ENCODE results near the gene TLK2.

Gene TLK2

DNA sequence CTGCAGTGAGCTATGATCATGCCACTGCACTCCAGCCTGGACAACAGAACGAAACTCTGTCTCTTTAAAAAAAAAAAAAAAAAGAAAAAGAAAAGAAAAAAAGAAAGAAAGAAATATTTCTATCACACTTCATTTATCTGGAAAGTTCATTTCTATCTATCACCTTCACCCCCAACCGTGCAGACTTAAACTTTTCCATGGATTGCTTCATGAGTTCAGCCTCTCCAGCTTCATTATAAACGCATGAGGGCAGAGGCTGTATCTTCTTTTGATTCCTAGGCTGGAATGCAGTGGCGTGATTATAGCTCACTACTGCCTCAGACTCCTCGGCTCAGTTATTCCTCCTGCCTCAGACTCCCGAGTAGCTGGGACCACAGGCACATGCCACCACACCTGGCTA, 177.0 kb downstream of the TLK2 start:
- DNase-seq (ENCODE audit: low read depth) = no peak

DNA sequence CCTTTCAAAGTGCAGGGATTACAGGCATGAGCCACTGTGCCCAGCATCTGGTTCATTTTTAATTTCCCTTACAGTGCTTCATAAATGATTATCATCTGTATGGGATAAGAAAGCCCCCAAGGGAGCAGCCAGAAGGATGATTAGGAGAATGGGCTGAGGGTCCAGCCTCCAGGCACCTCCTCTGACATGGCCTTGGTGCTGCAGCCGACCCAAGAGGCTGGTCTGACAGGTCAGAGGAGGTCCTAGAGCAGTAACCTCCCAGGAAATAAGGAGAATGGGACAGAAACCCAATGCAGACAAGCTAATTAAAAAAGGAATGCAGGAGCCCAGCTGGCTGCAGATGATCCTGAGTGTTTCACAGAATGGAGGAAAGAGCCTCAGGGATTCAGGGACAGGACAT, 177.8 kb downstream of the TLK2 start:
- DNase-seq (ENCODE audit: low read depth) = no peak

DNA sequence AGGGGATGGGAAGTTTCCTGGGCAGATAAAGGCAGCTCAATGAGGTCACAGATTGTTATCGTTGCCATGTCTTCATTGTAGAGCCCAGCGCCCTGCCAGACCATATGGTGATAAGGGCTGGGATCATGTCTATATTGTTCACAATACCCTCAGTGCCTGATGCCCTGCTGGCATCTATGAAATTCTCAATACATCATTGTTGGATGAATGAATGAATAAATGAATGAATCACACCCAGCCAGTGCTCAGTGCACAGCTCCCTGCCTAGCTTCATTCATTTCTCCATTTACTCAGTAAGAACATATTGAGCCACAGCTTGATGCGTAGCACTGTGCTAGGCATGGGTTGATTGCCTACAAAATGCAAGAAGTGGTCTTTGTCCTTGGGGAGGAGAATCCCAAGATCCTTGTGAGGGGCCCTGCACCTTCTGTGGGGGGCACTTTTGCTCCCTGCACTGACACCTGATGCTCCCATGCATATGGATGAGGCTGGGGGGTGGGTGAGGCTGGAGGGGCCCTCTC, 178.6 kb downstream of the TLK2 start:
- DNase-seq (ENCODE audit: low read depth) = no peak

DNA sequence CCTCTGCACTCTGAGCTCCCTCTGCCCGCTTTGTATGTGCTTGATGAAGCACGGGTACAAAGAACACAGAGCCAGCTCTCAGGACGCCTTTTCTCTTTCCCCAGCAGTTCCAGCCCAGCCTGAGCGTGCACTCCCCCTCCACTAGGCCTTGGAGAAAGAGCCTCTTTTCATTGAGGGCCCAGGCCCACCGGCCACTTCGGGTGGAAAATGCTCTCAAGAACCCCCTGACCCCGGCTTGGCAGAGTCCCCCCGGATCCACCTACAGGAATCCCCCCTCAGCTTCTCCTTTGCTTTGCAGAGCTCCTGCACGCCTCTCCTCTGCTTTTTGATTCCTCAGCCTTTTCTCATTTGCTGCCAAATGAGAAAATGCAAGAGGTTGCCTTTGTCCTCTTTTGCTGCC, 179.1 kb downstream of the TLK2 start:
- DNase-seq (ENCODE audit: low read depth) = no peak

DNA sequence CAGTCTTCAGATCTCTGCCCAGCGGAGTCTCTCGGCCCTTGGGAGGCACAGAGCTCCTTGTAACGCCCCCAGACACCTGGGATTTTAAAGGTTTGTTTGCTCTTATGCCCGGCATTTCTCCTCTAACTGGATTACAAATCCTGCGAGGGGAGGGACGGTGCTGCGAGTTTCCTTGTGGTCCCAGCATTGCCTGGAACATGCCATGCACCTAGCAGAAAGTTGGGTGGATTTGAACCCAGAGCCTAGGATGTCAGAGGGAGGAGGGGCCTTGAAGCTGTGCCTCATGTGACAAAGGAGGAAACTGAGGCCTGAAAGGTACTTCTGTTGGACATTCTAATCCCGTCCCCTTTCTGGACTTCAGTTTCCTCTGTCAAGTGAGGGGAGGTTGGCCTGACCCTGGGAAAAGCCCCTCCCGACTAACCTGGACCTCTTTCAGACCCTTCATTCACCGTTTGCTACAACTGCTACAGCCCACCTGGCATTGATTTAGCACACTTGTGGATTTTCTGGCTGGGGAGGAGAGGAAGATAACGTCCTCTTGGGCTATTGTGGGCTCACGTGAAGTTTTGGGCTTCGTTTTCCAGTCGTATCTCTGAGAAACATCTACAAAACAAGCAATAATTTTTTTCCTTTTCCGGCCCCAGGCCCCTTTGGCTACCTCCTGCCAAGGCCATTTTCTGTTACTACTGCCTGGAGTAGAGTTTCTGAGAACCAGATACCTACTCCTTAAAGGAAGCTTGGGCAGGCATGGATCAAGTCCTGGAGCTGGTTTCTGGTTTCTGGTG, 179.7 kb downstream of the TLK2 start:
- DNase-seq (ENCODE audit: low read depth) = no peak

DNA sequence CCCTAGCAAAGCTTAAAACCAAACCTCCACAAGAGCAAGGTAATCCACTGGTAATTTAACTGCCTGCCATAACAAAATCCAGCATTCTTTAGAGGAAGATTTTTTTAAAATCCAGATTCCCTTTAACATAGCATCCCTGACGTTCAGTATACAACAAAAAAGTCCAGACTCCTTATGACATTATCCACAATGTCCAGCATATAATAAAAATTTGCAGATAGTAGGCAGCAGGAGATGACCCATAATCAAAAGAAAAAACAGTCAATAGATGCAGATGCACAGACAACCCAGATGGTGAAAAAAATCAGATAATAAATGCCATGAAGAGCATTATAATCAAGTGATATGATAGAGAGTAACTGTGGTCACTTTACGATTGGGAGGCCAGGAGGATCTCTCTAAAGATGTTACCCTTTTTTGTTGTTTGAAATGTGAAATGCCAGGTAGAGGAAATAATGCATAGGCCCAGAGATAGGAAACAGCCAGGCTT, 182.0 kb downstream of the TLK2 start:
- no peak for DNase-seq (ENCODE audit: low read depth)

DNA sequence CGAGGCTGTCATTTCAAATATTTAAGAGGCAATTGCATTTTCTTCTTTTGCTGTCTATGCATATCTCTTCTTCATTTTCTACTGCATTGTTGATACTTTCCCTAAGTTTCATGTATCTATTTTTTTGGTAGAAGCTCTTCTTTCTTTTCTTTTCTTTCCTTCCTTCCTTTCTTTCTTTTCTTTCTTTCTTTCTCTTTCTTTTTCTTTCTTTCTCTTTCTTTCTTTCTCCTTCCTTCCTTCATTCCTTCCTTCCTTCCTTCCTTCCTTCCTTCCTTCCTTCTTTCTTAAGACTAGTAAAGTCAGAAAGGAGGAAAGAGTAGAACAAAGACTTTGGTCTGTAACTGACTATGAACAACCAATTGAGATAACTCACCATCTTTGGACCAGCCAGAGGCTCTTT, 182.7 kb downstream of the TLK2 start:
- no peak for DNase-seq (ENCODE audit: low read depth)

DNA sequence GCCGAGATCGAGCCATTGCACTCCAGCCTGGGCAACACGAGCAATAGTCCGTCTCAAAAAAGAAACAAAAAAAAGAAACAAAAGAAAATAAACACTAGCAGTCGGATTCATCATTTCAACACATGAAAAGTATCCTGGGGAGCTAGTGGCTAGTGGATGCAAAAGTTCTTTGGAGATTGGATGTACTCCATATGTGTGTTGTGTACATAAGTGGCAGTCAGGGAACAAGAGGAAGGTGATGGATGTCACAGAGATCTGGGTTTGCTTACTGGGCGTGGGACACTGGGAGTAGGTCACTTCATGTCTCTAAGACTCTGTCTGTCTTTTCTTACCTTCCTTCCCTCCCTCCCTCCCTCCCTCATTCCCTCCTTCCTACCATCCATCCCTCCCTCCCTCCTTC, 184.2 kb downstream of the TLK2 start:
- no peak for DNase-seq (ENCODE audit: low read depth)
